Activated CD8-positive, alpha-beta memory T cell treated with anti-CD3 and anti-CD28 coated beads for 36 hours (primary cell): ENCODE data around the gene NSUN3. TPM values are rescaled to one million over a fixed set of nuclear protein-coding genes. Genes with fewer than 3 reads are reported as not detected.
"Not testable (repeated sequence)": the region's sequence is repeated elsewhere in the genome, so short reads cannot be mapped to it uniquely, and the experiment has no call there.

Experiments used
- CTCF ChIA-PET: fragments of 350-600 bp; sonication (Branson Sonifier 250); formaldehyde crosslinking; loops from one replicate; lab custom pipeline; 2021; ENCODE audit warnings: antibody characterized with exemption; lab: Charles Lee
- POLR2A ChIA-PET: fragments of 350-600 bp; sonication (Branson Sonifier 250); formaldehyde crosslinking; loops from one replicate; lab custom pipeline; 2021; ENCODE audit warnings: antibody characterized with exemption; lab: Charles Lee
- total RNA-seq, 2 experiments: library from RNA; stranded (reverse); gene quantifications; one replicate each; pipeline ENCODE4 v1.2.3, GENCODE V29; 2021

The NSUN3 gene
- total RNA-seq, 2 experiments from 2014 or later = 13.2 to 14.0 TPM

GRCh38 chr3:94110232-94110631 is 47.4 kb downstream of the NSUN3 start:
- CTCF ChIA-PET = interaction anchor here (1.1 kb wide), 1 partner anchor 9 kb away, joined by 3 read pairs; no protein-coding TSS in a partner anchor
- POLR2A ChIA-PET = not testable (repeated sequence)

DNA sequence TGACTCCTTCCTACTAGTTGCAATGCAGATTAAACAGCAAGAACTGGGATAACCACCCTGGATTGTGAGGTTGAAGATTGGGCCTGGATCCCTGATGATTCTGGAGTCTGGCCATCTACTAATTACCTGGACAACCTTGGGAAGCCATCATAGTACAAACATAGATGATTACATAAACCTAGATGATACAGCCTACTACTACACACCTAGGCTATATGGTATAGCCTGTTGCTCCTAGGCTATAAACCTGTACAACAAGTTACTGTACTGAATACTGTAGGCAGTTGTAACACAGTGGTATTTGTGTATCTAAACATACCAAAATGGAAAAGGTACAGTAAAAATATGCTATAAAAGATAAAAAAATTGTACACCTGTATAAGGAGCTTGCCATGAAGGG is 48.0 kb downstream of the NSUN3 start:
- POLR2A ChIA-PET = no interaction called here
- CTCF ChIA-PET = no interaction called here

DNA sequence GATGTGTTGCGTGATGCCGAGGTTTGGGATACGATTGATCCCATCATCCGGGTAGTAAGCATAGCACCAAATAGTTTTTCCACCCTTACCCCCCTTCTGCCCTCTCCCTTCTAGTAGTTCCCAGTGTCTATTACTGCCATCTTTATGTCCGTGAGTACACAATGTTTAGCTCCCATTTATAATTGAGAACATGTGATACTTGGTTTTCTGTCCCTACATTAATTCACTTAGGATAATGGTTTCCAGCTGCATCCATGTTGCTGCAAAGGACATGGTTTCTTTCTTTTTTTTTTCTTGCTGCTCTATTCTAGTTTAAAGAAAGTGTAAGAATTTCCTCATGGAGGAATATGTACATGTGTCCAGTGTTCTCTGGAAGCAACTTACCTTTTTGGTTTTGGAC is 51.8 kb downstream of the NSUN3 start:
- ChIA-PET POLR2A (no interaction called here), CTCF (no interaction called here)

DNA sequence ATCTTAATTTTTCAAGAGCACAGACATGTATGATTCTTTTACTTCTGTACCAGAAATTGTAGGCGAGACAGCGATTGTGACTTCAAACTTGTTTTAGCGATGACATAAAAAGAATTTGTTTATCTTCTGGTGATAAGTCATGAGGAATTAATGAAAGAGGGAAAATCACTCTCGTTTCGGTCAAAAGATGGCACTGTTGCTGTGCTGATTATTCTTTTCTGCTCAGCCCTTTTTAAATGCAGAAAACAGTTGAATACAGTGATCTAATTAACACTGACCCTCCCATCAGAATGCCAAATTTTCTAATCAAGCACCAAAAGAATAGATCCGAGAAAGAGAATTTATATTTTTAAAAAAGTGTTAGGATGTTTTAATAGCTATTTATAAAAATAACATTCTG is 52.6 kb downstream of the NSUN3 start:
- CTCF ChIA-PET = no interaction called here
- POLR2A ChIA-PET = no interaction called here

- ChIA-PET CTCF (no interaction called here), POLR2A (no interaction called here)
Observed at GRCh38 chr3:94117729-94118128, 54.9 kb downstream of the NSUN3 start.

DNA sequence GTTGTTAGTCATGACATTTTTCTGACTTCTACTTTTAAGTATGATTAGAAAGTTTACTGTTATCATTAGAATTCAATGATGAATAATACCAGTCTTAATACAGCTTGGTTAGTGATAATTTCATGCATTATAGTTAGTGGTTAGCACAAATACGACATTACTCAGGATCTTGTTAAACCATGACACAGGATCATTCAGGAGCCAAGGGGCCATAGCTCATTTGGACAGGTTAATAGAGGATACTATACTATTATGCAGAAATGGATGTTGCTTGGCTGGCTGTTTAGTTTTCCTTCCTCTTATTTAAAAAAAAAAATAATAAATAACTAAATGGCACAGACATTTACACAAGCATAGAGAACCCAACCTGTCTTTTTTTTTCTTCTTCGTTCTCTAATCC is 55.5 kb downstream of the NSUN3 start:
- CTCF ChIA-PET = interaction anchor here (0.6 kb wide), 1 partner anchor 288 kb away, joined by 6 read pairs; no protein-coding TSS in a partner anchor
- POLR2A ChIA-PET = no interaction called here

DNA sequence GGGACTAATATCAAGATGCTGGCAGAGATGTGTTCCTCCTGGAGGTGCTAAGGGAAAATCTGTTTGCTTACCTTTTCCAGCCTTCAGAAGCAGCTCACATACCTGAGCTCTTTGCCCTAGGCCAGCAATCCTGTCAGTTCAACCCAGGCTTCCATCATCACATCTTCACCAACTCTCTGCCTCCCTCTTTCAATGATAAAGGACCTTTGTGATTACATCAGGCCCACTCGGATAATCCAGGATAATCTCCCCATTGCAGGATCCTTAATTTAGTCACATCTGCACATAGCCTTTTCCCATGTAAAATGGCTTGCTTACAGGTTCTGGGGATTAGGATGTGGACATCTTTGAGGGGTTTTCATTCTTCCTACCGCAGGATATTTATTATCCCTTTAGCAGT is 58.3 kb downstream of the NSUN3 start:
- CTCF ChIA-PET = no interaction called here
- POLR2A ChIA-PET = no interaction called here

GRCh38 chr3:94127115-94127514 is 64.3 kb downstream of the NSUN3 start:
- ChIA-PET POLR2A (no interaction called here), CTCF (no interaction called here)

GRCh38 chr3:94130690-94131089 is 67.8 kb downstream of the NSUN3 start:
- ChIA-PET POLR2A (no interaction called here), CTCF (interaction anchor here (0.7 kb wide), 1 partner anchor 126 kb away, joined by 4 read pairs; no protein-coding TSS in a partner anchor)

GRCh38 chr3:94132777-94133176 is 69.9 kb downstream of the NSUN3 start:
- ChIA-PET CTCF (no interaction called here), POLR2A (no interaction called here)

- ChIA-PET CTCF (no interaction called here), POLR2A (no interaction called here)
Observed at GRCh38 chr3:94136133-94136532, 73.3 kb downstream of the NSUN3 start.

GRCh38 chr3:94137377-94137776 is 74.5 kb downstream of the NSUN3 start:
- ChIA-PET POLR2A (no interaction called here), CTCF (interaction anchor here (0.7 kb wide), 1 partner anchor 45 kb away, joined by 5 read pairs; no protein-coding TSS in a partner anchor)

GRCh38 chr3:94146455-94146854 is 83.6 kb downstream of the NSUN3 start:
- POLR2A ChIA-PET = no interaction called here
- CTCF ChIA-PET = no interaction called here

DNA sequence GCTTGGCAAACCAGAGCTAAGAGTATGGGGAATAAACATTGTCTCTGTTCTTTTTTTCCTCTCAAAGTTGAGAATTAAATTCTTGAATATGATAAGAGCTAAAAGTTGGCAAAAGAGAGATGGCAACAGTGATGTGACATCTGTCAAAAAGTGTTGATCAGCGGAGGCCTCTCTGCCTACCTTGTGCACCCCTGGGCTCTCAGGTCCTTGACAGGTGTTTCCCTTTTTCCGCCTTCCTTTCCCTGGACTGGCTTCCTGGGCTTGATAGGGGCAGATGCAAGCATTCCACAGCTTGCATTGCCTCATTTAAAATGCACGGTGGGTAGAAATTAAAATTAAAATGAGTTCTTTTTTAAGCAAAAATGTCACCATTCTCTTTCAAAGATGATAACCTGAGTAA is 84.2 kb downstream of the NSUN3 start:
- POLR2A ChIA-PET = no interaction called here

DNA sequence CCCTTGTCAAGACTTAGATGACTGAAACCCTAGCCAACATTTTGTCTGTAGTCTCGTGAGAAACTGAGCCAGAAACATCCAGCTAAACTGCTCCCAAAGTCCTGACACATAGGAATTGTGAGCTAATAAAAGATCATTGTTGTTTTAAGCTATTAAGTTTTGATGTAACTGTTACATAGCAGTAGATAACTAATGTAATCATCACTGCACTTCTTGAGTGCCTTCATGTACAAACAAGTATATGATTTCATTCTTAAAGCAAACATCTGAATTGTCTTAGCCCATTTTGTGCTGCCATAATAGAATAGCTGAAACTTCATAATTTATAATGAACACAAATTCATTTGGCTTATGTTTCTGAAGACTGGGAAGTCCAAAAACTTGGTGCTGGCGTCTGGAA is 87.3 kb downstream of the NSUN3 start:
- ChIA-PET CTCF (no interaction called here), POLR2A (no interaction called here)

More for the DNA sequence above, 84.2 kb downstream of the NSUN3 start:
- CTCF ChIA-PET = no interaction called here

DNA sequence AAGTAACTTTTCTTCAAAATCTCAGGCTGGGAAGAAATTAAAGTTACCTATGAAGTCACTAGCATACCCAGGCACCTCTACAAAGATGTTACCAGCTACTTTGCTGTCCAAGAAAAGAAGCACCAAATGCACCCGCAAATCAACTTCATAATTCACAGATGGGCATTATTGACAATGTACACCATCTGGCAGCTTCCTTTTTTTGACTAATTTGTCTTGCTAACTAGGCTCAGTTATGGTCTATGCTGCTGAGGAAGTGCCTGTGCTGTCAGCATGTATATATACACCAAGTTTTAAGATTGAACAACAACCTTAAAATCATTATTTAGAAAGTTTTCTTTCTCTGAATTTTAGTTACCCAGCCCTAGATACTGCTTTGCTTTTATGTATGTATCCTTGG is 93.8 kb downstream of the NSUN3 start:
- ChIA-PET CTCF (no interaction called here), POLR2A (no interaction called here)

- ChIA-PET POLR2A (no interaction called here), CTCF (no interaction called here)
Observed at GRCh38 chr3:94158512-94158911, 95.7 kb downstream of the NSUN3 start.

DNA sequence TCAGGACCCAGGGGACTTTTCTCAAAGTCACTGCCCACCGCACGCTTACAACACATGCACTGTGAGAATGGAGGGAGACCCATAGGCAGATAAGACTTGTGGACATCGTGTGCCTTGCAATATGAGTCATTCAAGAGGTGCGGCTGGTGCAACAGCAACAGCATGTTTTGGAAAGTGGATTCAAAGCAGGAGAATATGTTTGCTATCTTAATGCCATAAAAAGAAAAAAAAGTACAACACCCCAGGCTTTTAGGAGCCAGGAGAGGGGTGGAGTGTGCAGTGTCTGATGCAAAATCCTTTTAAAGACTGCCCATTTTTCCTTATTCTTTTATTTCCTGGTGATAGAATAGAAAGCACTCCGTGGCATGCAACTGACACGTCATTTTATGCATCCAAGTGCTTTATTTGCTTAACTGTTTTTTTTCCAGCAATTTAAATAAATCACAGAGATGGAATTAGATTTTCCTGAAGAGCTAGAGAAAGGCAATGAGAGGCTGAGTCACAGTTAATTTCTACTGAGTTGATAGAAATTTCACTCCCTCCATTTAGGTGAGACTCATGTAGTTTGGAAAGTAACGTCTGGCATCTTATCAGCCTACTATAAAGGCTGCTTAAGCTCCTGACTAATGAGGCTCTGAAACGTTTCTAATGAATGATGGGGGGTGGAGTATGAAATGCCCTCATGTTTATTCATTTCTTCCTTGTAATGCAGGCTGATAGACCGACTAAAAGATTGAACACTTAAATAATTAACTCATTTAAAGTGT is 96.4 kb downstream of the NSUN3 start:
- ChIA-PET CTCF (no interaction called here), POLR2A (no interaction called here)

DNA sequence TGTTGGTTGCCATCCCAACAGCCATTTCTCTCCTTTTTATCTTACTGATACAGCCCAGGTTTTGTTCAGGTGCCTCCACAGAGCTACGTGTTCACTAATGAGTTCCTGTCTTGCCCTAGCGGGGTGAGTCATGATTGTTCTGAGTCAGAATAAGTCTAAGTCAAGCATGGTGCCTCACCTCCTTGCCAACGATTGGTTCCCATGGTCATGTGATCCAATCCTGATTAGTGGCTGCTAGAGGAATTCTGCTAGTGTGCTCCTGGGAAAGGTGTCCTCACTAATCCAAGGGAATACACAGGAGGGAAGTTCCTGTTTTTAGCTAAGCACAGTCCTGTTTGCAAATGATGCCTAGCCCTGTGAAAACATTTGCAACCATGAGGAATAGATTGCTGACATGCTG is 99.8 kb downstream of the NSUN3 start:
- ChIA-PET CTCF (no interaction called here), POLR2A (no interaction called here)

- POLR2A ChIA-PET = interaction anchor here (0.7 kb wide), 1 partner anchor 35 kb away, joined by 5 read pairs; no protein-coding TSS in a partner anchor
Observed at GRCh38 chr3:94167346-94167745, 104.5 kb downstream of the NSUN3 start.

DNA sequence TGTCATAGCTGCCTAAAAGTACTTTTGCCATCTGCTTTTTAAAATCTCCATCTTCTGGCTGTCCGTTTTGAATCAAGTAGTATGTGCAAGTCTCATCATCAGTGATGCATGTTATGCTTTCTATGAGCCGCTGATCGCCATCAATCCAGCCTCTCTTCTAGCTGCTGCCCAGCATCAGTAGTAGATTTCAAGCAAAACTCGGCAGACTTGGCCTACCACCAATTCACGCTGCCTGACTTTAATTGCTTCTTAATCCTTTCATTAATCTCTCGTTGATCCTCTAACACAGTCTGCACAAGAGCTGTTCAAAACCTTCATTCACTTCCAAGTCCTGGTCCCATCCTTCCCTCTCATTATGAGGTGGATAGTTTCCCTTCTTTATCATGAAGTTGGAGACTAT is 104.9 kb downstream of the NSUN3 start:
- POLR2A ChIA-PET = interaction anchor here (0.7 kb wide), 1 partner anchor 35 kb away, joined by 5 read pairs; no protein-coding TSS in a partner anchor
- CTCF ChIA-PET = interaction anchor here (0.7 kb wide), 1 partner anchor 106 kb away, joined by 4 read pairs; no protein-coding TSS in a partner anchor

More at GRCh38 chr3:94167346-94167745, 104.5 kb downstream of the NSUN3 start:
- CTCF ChIA-PET = interaction anchor here (0.7 kb wide), 1 partner anchor 105 kb away, joined by 4 read pairs; no protein-coding TSS in a partner anchor
